CD14-positive monocyte (primary cell): ENCODE data around the gene EGFR. TPM values are rescaled to one million over a fixed set of nuclear protein-coding genes. Genes with fewer than 3 reads are reported as not detected.

Experiments
- DNase-seq, 3 donors: peaks; one replicate each; pipeline ENCODE4 v3.0.0-alpha.2; 2011 to 2022
- H2AFZ ChIP-seq: 2 replicates; pipeline ENCODE4 v1.6.0; 2012; ENCODE audit warnings: mild to moderate bottlenecking, low read depth, low read length, inconsistent platforms; ENCODE audit not compliant: insufficient read depth, poor library complexity, severe bottlenecking
- H3K27ac ChIP-seq, 2 donors: 1 replicate in 1 of 2; 2 replicates in 1 of 2; pipeline ENCODE4 v1.5.1; 2012 to 2013; ENCODE audit warnings: low read length in 2 of 2, control low read depth in 1 of 2, inconsistent platforms in 1 of 2, low read depth in 1 of 2, mild to moderate bottlenecking in 1 of 2
- H3K27me3 ChIP-seq, 2 donors: one replicate each; pipeline versions ENCODE4 v1.6.0 to v1.6.1; 2011 to 2013; ENCODE audit warnings: low read length in 2 of 2; ENCODE audit not compliant: control insufficient read depth in 2 of 2, insufficient read depth in 2 of 2
- H3K36me3 ChIP-seq, 2 donors: replicated peaks in 1 of 2; 1 replicate in 1 of 2; 2 replicates in 1 of 2; pipeline versions ENCODE4 v1.5.1 to v1.6.1; 2012 to 2013; ENCODE audit warnings: low read length in 2 of 2, control low read depth in 1 of 2, inconsistent platforms in 1 of 2, mild to moderate bottlenecking in 1 of 2; ENCODE audit not compliant: insufficient read depth in 2 of 2, control insufficient read depth in 1 of 2
- H3K4me1 ChIP-seq, 2 donors: 1 replicate in 1 of 2; 2 replicates in 1 of 2; pipeline versions ENCODE4 v1.5.1 to v1.6.1; 2012 to 2013; ENCODE audit warnings: low read length in 2 of 2, control low read depth in 1 of 2, inconsistent platforms in 1 of 2, mild to moderate bottlenecking in 1 of 2, moderate library complexity in 1 of 2; ENCODE audit not compliant: insufficient read depth in 2 of 2, control insufficient read depth in 1 of 2
- H3K4me2 ChIP-seq: replicated peaks from 2 replicates; pipeline ENCODE3; 2012; ENCODE audit warnings: low read length, moderate library complexity, mild to moderate bottlenecking; ENCODE audit not compliant: poor library complexity, severe bottlenecking; ENCODE audit errors: extremely low read depth
- H3K4me3 ChIP-seq, 3 experiments: fragments of 200-600 bp in 1 of 3; sonication (generic) in 1 of 3; replicated peaks in 1 of 3; 1 replicate in 2 of 3; 2 replicates in 1 of 3; pipeline ENCODE4 v1.5.1; 2011 to 2013; ENCODE audit warnings: low read length in 3 of 3, mild to moderate bottlenecking in 3 of 3, control low read depth in 2 of 3, low read depth in 2 of 3, inconsistent platforms in 1 of 3, moderate library complexity in 1 of 3
- H3K79me2 ChIP-seq: 2 replicates; pipeline ENCODE4 v1.6.0; 2012; ENCODE audit warnings: mild to moderate bottlenecking, control low read depth, inconsistent platforms, low read length, moderate library complexity; ENCODE audit not compliant: insufficient read depth
- H3K9ac ChIP-seq: 2 replicates; pipeline ENCODE4 v1.6.0; 2017; ENCODE audit warnings: low read length, mild to moderate bottlenecking; ENCODE audit not compliant: insufficient read depth, poor library complexity, severe bottlenecking
- H3K9me3 ChIP-seq, 2 donors: replicated peaks in 1 of 2; 1 replicate in 1 of 2; 2 replicates in 1 of 2; pipeline versions ENCODE4 v1.5.1 to v1.6.1; 2012 to 2013; ENCODE audit warnings: low read length in 2 of 2, control low read depth in 1 of 2; ENCODE audit not compliant: control insufficient read depth in 1 of 2, insufficient read depth in 1 of 2
- H4K20me1 ChIP-seq: 2 replicates; pipeline ENCODE4 v1.6.0; 2012; ENCODE audit warnings: mild to moderate bottlenecking, low read length, control low read depth, moderate library complexity; ENCODE audit not compliant: insufficient read depth
- H3K27ac Mint-ChIP-seq, 7 donors: one replicate each; pipeline ENCODE4 v1.8.0; 2020; ENCODE audit warnings: mild to moderate bottlenecking in 7 of 7, mixed read lengths in 7 of 7, moderate library complexity in 6 of 7, inconsistent platforms in 2 of 7
- H3K27me3 Mint-ChIP-seq, 3 donors: one replicate each; pipeline ENCODE4 v1.8.0; 2021 to 2022; ENCODE audit warnings: low read depth in 3 of 3, mild to moderate bottlenecking in 3 of 3, mixed read lengths in 3 of 3, moderate library complexity in 3 of 3, inconsistent platforms in 1 of 3
- H3K36me3 Mint-ChIP-seq, 2 donors: one replicate each; pipeline ENCODE4 v1.8.0; 2020; ENCODE audit warnings: mixed read lengths in 2 of 2, inconsistent platforms in 1 of 2, mild to moderate bottlenecking in 1 of 2
- H3K4me1 Mint-ChIP-seq: one replicate; pipeline ENCODE4 v1.8.0; 2020; ENCODE audit warnings: mild to moderate bottlenecking, mixed read lengths
- H3K4me3 Mint-ChIP-seq, 2 donors: one replicate each; pipeline ENCODE4 v1.8.0; 2020; ENCODE audit warnings: mild to moderate bottlenecking in 2 of 2, mixed read lengths in 2 of 2, moderate library complexity in 1 of 2
- H3K9me3 Mint-ChIP-seq, 7 donors: one replicate each; pipeline ENCODE4 v1.8.0; 2020 to 2022; ENCODE audit warnings: mixed read lengths in 7 of 7, mild to moderate bottlenecking in 6 of 7, moderate library complexity in 6 of 7, inconsistent platforms in 2 of 7
- CTCF ChIP-seq: fragments of 200-600 bp; IDR thresholded peaks from one replicate; pipeline ENCODE4 v1.8.0; 2022; ENCODE audit warnings: antibody characterized with exemption, mild to moderate bottlenecking
- WGBS: methylation state at CpG from one replicate; pipeline ENCODE4 v1.1.5; 2013; ENCODE audit warnings: missing lambda C conversion rate; ENCODE audit not compliant: insufficient coverage; 5-methylcytosine and 5-hydroxymethylcytosine counted together
- intact Hi-C, 2 donors: fragments of 100-400 bp; cut with micrococcal nuclease; formaldehyde crosslinking; loops; one replicate each; pipeline versions ENCODE4 v1.15.0 to v1.15.1; 2023
- polyA plus RNA-seq, 3 donors: library from polyadenylated mRNA; depleted of rRNA in 1 of 3; unstranded in 2 of 3; stranded (reverse) in 1 of 3; fragments of 300-500 nt in 2 of 3; fragments of >200 nt in 1 of 3; fragmentation: Illumina TruSeq in 2 of 3; gene quantifications; 1 replicate in 2 of 3; 2 replicates in 1 of 3; pipeline ENCODE4 v1.2.3, GENCODE V29; 2012 to 2021

EGFR gene
- polyA plus RNA-seq, 3 donors = not detected

GRCh38 chr7:54978364-54979116 lies 40.3 kb upstream of the EGFR start:
- Histone ChIP-seq H3K79me2 (no peaks in the 10 kb centered on the region), H3K9ac (no peak overlapping the region), H3K9me3 (no peaks in the 10 kb centered on the region), H3K4me1 (no peaks in the 10 kb centered on the region), H3K36me3 (no peaks in the 10 kb centered on the region), H4K20me1 (no peaks in the 10 kb centered on the region), H3K4me2 (no peak overlapping the region), H3K27ac (no peak overlapping the region), H2AFZ (no peak overlapping the region), H3K27me3 (no peaks in the 10 kb centered on the region), H3K4me3 (no peak overlapping the region)
- 76% methylated on average over 8 of the region's 9 CpGs for WGBS
- intact Hi-C loops = no loop called here
- Mint-ChIP-seq H3K9me3 (peaks cover 0 to 11% (median 2%) of the 10 kb centered on the region in 7 donors), H3K4me1 (no peaks in the 10 kb centered on the region), H3K36me3 (no peaks in the 10 kb centered on the region), H3K27me3 (peaks cover 0 to 1% (median 0%) of the 10 kb centered on the region in 3 donors), H3K27ac (no peak overlapping the region), H3K4me3 (no peak overlapping the region)
- TF ChIP-seq CTCF = no peak
- no peak for DNase-seq

GRCh38 chr7:54980521-54980920 lies 38.3 kb upstream of the EGFR start:
- Mint-ChIP-seq H3K9me3 (peaks cover 0 to 8% (median 0%) of the 10 kb centered on the region in 7 donors), H3K27ac (no peak overlapping the region), H3K4me3 (no peak overlapping the region), H3K36me3 (no peaks in the 10 kb centered on the region), H3K4me1 (no peaks in the 10 kb centered on the region), H3K27me3 (peaks cover 0 to 1% (median 0%) of the 10 kb centered on the region in 3 donors)
- Histone ChIP-seq H3K36me3 (no peaks in the 10 kb centered on the region), H3K4me2 (no peak overlapping the region), H4K20me1 (no peaks in the 10 kb centered on the region), H3K9me3 (no peaks in the 10 kb centered on the region), H3K4me1 (no peaks in the 10 kb centered on the region), H3K79me2 (no peaks in the 10 kb centered on the region), H3K27me3 (no peaks in the 10 kb centered on the region), H3K27ac (no peak overlapping the region), H3K4me3 (no peak overlapping the region), H2AFZ (no peak overlapping the region), H3K9ac (no peak overlapping the region)
- WGBS = 89% methylated on average over 14 of the region's 14 CpGs
- DNase-seq = no peak
- no peak for TF ChIP-seq CTCF
- intact Hi-C loops = no loop called here
